Colonic mucosa (tissue), 4 donors: ENCODE data around the gene C3orf49. TPM values are rescaled to one million over a fixed set of nuclear protein-coding genes. Genes with fewer than 3 reads are reported as not detected.

ENCODE experiments used
- DNase-seq: peaks from one replicate; pipeline ENCODE4 v3.0.0-alpha.2; 2020
- H3K27ac ChIP-seq: fragments of 200-600 bp; one replicate; pipeline ENCODE4 v1.8.0; 2021
- H3K27me3 ChIP-seq: fragments of 200-600 bp; one replicate; pipeline ENCODE4 v1.8.0; 2021
- H3K36me3 ChIP-seq: fragments of 200-600 bp; one replicate; pipeline ENCODE4 v1.8.0; 2021
- H3K4me1 ChIP-seq: fragments of 200-600 bp; one replicate; pipeline ENCODE4 v1.8.0; 2021; ENCODE audit warnings: mild to moderate bottlenecking
- H3K4me3 ChIP-seq: fragments of 200-600 bp; one replicate; pipeline ENCODE4 v1.8.0; 2021
- H3K9ac ChIP-seq, 2 donors: one replicate each; pipeline ENCODE4 v1.7.0; 2013; ENCODE audit warnings: control low read depth in 2 of 2, low read depth in 2 of 2, low read length in 2 of 2
- H3K9me3 ChIP-seq: fragments of 200-600 bp; one replicate; pipeline ENCODE4 v1.8.0; 2021
- CTCF ChIP-seq: fragments of 200-600 bp; IDR thresholded peaks from one replicate; pipeline ENCODE4 v1.8.0; 2022; ENCODE audit warnings: antibody characterized with exemption, mild to moderate bottlenecking
- intact Hi-C: fragments of 100-400 bp; cut with DNase I; formaldehyde crosslinking; loops from one replicate; pipeline ENCODE4 v1.14.1; 2022
- total RNA-seq, 2 donors: library from RNA; stranded (reverse); fragmentation: NEBNext Ultra II Directional in 1 of 2; extraction: Animal tissue kit (Norgen Biotek cat#: 25700) in 1 of 2; gene quantifications; one replicate each; pipeline ENCODE4 v1.2.1, GENCODE V29; 2021
- donor health status: healthy.
- donor health status: DM: no; HTN: no; CAD: no.
- donor health status: DM: no; HTN: no; CAD: no.

Gene C3orf49
- total RNA-seq, 2 donors from 2014 or later = not detected

- Histone ChIP-seq H3K27ac (no peak overlapping the region), H3K9me3 (no peaks in the 10 kb centered on the region), H3K4me3 (no peak overlapping the region), H3K27me3 (no peaks in the 10 kb centered on the region), H3K9ac (no peak overlapping the region), H3K36me3 (no peaks in the 10 kb centered on the region), H3K4me1 (no peaks in the 10 kb centered on the region)
- no peak for TF ChIP-seq CTCF
- no peak for DNase-seq
- intact Hi-C loops = no loop called here
Measured at GRCh38 chr3:63857311-63857710, 38.2 kb downstream of the C3orf49 start.

- Histone ChIP-seq H3K4me3 (no peak overlapping the region), H3K9me3 (no peaks in the 10 kb centered on the region), H3K9ac (no peak overlapping the region), H3K27me3 (no peaks in the 10 kb centered on the region), H3K36me3 (no peaks in the 10 kb centered on the region), H3K27ac (no peak overlapping the region), H3K4me1 (no peaks in the 10 kb centered on the region)
- intact Hi-C loops = no loop called here
- TF ChIP-seq CTCF = no peak
- DNase-seq = no peak
Measured at GRCh38 chr3:63860776-63861175, 41.7 kb downstream of the C3orf49 start.

- Histone ChIP-seq H3K27me3 (no peaks in the 10 kb centered on the region), H3K9me3 (no peaks in the 10 kb centered on the region), H3K4me3 (no peak overlapping the region), H3K4me1 (no peaks in the 10 kb centered on the region), H3K36me3 (no peaks in the 10 kb centered on the region), H3K27ac (no peak overlapping the region), H3K9ac (no peak overlapping the region)
- no peak for DNase-seq
- intact Hi-C loops = no loop called here
- no peak for TF ChIP-seq CTCF
Measured at GRCh38 chr3:63861306-63861705, 42.2 kb downstream of the C3orf49 start.

GRCh38 chr3:63862804-63863149 is 43.7 kb downstream of the C3orf49 start:
- intact Hi-C loops = no loop called here
- Histone ChIP-seq H3K9me3 (no peaks in the 10 kb centered on the region), H3K4me3 (peak overlapping the region; percentile 94), H3K27ac (peak overlapping the region; percentile 87), H3K36me3 (no peaks in the 10 kb centered on the region), H3K27me3 (no peaks in the 10 kb centered on the region), H3K4me1 (no peaks in the 10 kb centered on the region), H3K9ac (peak overlapping the region; percentile 94 to 98)
- no peak for TF ChIP-seq CTCF
- no peak for DNase-seq

GRCh38 chr3:63863150-63864007 is 44.3 kb downstream of the C3orf49 start, which contains the start of the genes ATXN7 and THOC7:
TSS of gene ATXN7 (plus strand) at chr3:63863867. CDS start at chr3:63912599, 48,732 bp downstream.
TSS of gene THOC7 (minus strand) at chr3:63863805. CDS start at chr3:63863790, 15 bp downstream.
- TF ChIP-seq CTCF = no peak
- peak; percentile 73 for DNase-seq
- H3K27ac ChIP-seq = peak within 1 kb of the TSS; percentile 90
- no peaks in the 10 kb centered on the region for H3K27me3 ChIP-seq
- peak within 1 kb of the TSS; percentile 94 to 98 for H3K9ac ChIP-seq
- no peaks in the 10 kb centered on the region for H3K4me1 ChIP-seq
- no peaks in the 10 kb centered on the region for H3K9me3 ChIP-seq
- no peaks in the 10 kb centered on the region for H3K36me3 ChIP-seq
- H3K4me3 ChIP-seq = peak within 1 kb of the TSS; percentile 94
- intact Hi-C loops = no loop called here
